Right lobe of liver (tissue), 6 donors: ENCODE data around the gene DDX54. TPM values are rescaled to one million over a fixed set of nuclear protein-coding genes. Genes with fewer than 3 reads are reported as not detected.
A peak's percentile ranks its signal among the peaks of the same experiment; 100 is the strongest.
"Not testable (repeated sequence)": the region's sequence is repeated elsewhere in the genome, so short reads cannot be mapped to it uniquely, and the experiment has no call there.

Source experiments
- ATAC-seq, 4 donors: fragments of 200-7000 bp; cut with Tn5 transposase; one replicate each; pipeline ENCODE4 v1.9.1; 2020; ENCODE audit warnings: mild to moderate bottlenecking in 4 of 4, moderate library complexity in 4 of 4
- DNase-seq, 3 donors: peaks; one replicate each; pipeline ENCODE4 v3.0.0-alpha.2; 2020
- H3K27ac ChIP-seq, 3 donors: fragments of 200-600 bp; one replicate each; pipeline ENCODE4 v1.8.0; 2022
- H3K27me3 ChIP-seq, 2 donors: fragments of 200-600 bp; one replicate each; pipeline ENCODE4 v1.8.0; 2022
- H3K36me3 ChIP-seq, 4 donors: fragments of 200-600 bp; sonication (generic) in 1 of 4; one replicate each; pipeline versions ENCODE4 v1.5.1 to v1.8.0; 2017 to 2022; ENCODE audit warnings: control low read depth in 1 of 4
- H3K4me1 ChIP-seq, 4 donors: fragments of 200-600 bp; sonication (generic) in 1 of 4; one replicate each; pipeline versions ENCODE4 v1.5.1 to v1.8.0; 2017 to 2022; ENCODE audit warnings: control low read depth in 1 of 4
- H3K4me3 ChIP-seq, 3 donors: fragments of 200-600 bp; one replicate each; pipeline ENCODE4 v1.8.0; 2022
- H3K9me3 ChIP-seq, 4 donors: fragments of 200-600 bp; sonication (generic) in 1 of 4; one replicate each; pipeline versions ENCODE4 v1.5.1 to v1.8.0; 2017 to 2022; ENCODE audit warnings: control low read depth in 1 of 4
- CTCF ChIP-seq, 4 donors: fragments of 200-600 bp in 3 of 4; fragments of 450-650 bp in 1 of 4; IDR thresholded peaks; one replicate each; pipeline versions ENCODE4 v1.5.1 to v1.8.0; 2016 to 2022; ENCODE audit warnings: antibody characterized with exemption in 4 of 4, mild to moderate bottlenecking in 2 of 4
- POLR2A ChIP-seq: fragments of 450-650 bp; IDR thresholded peaks from one replicate; pipeline ENCODE4 v1.6.1; 2017; ENCODE audit warnings: antibody characterized with exemption, mild to moderate bottlenecking
- WGBS: methylation state at CpG from one replicate; pipeline ENCODE4 v1.1.6; 2018; ENCODE audit warnings: low coverage, low lambda C conversion rate; ENCODE audit not compliant: insufficient coverage; ENCODE audit errors: missing lambda C conversion rate; 5-methylcytosine and 5-hydroxymethylcytosine counted together
- intact Hi-C, 2 donors: fragments of 100-400 bp; cut with DNase I; formaldehyde crosslinking; loops; one replicate each; pipeline versions ENCODE4 v1.11.2 to v1.14.1; 2022
- total RNA-seq, 6 experiments: library from RNA; depleted of rRNA in 2 of 6; stranded (reverse); fragments of >200 nt in 2 of 6; fragmentation: NEBNext Ultra II Directional in 3 of 6; extraction: Animal tissue kit (Norgen Biotek cat#: 25700) in 3 of 6; gene quantifications; one replicate each; pipeline versions ENCODE4 v1.1.0 to v1.2.4, GENCODE V29; 2016 to 2023
- donor health status: DM: no; HTN: yes; CAD: no.
- donor health status: DM: no; HTN: no; CAD: no.
- donor health status: DM: no; HTN: no; CAD: no.
- donor health status: DM: no; HTN: yes; CAD: no.
- donor health status: DM: no; HTN: yes; CAD: no.

DDX54 gene
- total RNA-seq, 6 experiments from 2014 or later, result 22.8 to 43.8 (median 31.1) TPM

- Histone ChIP-seq H3K4me3 (no peak overlapping the region), H3K9me3 (no peaks in the 10 kb centered on the region), H3K4me1 (no peaks in the 10 kb centered on the region), H3K36me3 (no peaks in the 10 kb centered on the region), H3K27ac (no peak overlapping the region), H3K27me3 (no peaks in the 10 kb centered on the region)
- ATAC-seq (no peak), DNase-seq (no peak)
- 86% methylated on average over 1 of the region's 1 CpG for WGBS
- intact Hi-C loops, result no loop called here
- TF ChIP-seq POLR2A, result no peak
- no peak for TF ChIP-seq CTCF (IDR thresholded peaks at IDR 0.05)
Measured at GRCh38 chr12:113118142-113118541, 67.1 kb downstream of the DDX54 start.

GRCh38 chr12:113117684-113118083 lies 67.6 kb downstream of the DDX54 start:
- ATAC-seq, result not testable (repeated sequence)
- WGBS, result 71% methylated on average over 8 of the region's 8 CpGs

GRCh38 chr12:113116875-113117274 lies 68.4 kb downstream of the DDX54 start:
- intact Hi-C loops, result no loop called here
- DNase-seq (no peak), ATAC-seq (no peak)
- Histone ChIP-seq H3K4me3 (no peak overlapping the region), H3K4me1 (no peaks in the 10 kb centered on the region), H3K27me3 (no peaks in the 10 kb centered on the region), H3K36me3 (no peaks in the 10 kb centered on the region), H3K27ac (no peak overlapping the region), H3K9me3 (no peaks in the 10 kb centered on the region)
- 17% methylated on average over 1 of the region's 6 CpGs for WGBS
- no peak for TF ChIP-seq CTCF (IDR thresholded peaks at IDR 0.05)
- TF ChIP-seq POLR2A, result no peak

More at GRCh38 chr12:113117684-113118083, 67.6 kb downstream of the DDX54 start:
- intact Hi-C loops, H3K36me3 ChIP-seq, H3K27ac ChIP-seq, H3K4me1 ChIP-seq, H3K27me3 ChIP-seq, DNase-seq, H3K4me3 ChIP-seq, H3K9me3 ChIP-seq: not testable (repeated sequence)

GRCh38 chr12:113115455-113116126 lies 69.7 kb downstream of the DDX54 start:
- no peak for DNase-seq
- intact Hi-C loops, result no loop called here
- WGBS, result 70% methylated on average over 6 of the region's 22 CpGs
- no peak for ATAC-seq
- no peak overlapping the region for H3K27ac ChIP-seq
- H3K36me3 ChIP-seq, result no peaks in the 10 kb centered on the region
- no peak overlapping the region for H3K4me3 ChIP-seq
- TF ChIP-seq POLR2A, result no peak
- TF ChIP-seq CTCF (IDR thresholded peaks at IDR 0.05), result no peak
- no peaks in the 10 kb centered on the region for H3K9me3 ChIP-seq
- no peaks in the 10 kb centered on the region for H3K4me1 ChIP-seq
- H3K27me3 ChIP-seq, result no peaks in the 10 kb centered on the region

- DNase-seq (no peak), ATAC-seq (peak in 1 of 4 donors; percentile 10)
- WGBS, result 93% methylated on average over 3 of the region's 19 CpGs
- Histone ChIP-seq H3K27me3 (no peaks in the 10 kb centered on the region), H3K4me1 (no peaks in the 10 kb centered on the region), H3K27ac (no peak overlapping the region), H3K9me3 (no peaks in the 10 kb centered on the region), H3K4me3 (no peak overlapping the region), H3K36me3 (no peaks in the 10 kb centered on the region)
- intact Hi-C loops, result no loop called here
- TF ChIP-seq CTCF (IDR thresholded peaks at IDR 0.05) (no peak), POLR2A (no peak)
Measured at GRCh38 chr12:113114447-113115178, 70.7 kb downstream of the DDX54 start.
